AG08396 (cell line): Measurements from ENCODE around the gene BIVM.
A peak's percentile ranks its signal among the peaks of the same experiment; 100 is the strongest.
"Not testable (repeated sequence)": the region's sequence is repeated elsewhere in the genome, so short reads cannot be mapped to it uniquely, and the experiment has no call there.

ENCODE experiments used
- DNase-seq: peaks from one replicate; pipeline ENCODE4 v3.0.0; 2012; ENCODE audit warnings: low spot score, mixed read lengths

BIVM gene

GRCh38 chr13:102798581-102799425 is at the start of gene BIVM, which contains the start of gene POGLUT2:
TSS of gene BIVM (plus strand) at chr13:102799119. CDS start at chr13:102807268, 8,149 bp downstream.
TSS of gene POGLUT2 (minus strand) at chr13:102798976. CDS start at chr13:102798670, 306 bp downstream.
- peak; percentile 98 for DNase-seq

DNA sequence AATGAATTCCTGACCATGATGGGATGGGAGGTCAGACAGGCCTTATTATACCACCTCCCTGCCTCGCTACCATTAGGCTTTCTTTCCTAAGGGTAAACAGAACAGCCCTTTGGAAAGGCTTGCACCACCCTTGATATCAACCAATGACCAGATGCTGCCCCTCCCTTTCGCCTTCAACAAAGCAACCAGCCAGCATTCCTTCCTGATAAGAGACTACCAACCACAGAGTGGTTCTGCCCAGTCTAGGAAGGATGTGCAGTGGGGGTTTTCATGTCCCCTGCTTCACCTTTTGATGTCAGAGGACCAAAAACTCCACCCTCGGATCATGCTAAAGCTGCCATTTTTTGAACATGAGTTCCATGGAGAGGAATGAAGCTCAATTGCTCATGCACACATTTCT is 47.0 kb upstream of the BIVM start:
- DNase-seq: no peak

DNA sequence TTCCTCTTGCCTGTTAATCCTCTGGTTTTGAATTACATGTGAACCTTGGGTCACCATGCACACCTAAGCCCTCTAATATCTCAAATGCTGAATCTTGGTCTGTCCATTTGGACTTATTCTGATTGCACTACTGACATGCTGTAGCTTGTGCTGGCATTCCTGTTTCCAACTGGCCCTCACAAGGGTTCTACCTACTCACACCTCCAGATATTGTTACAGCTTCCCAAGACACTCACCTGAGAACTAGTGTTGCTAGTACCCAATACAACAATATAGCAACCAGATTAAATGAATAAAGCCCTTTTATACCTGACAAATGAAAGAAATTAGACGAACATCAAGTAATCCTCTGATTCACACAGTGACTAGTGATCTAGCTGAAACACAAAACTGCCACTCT is 41.9 kb upstream of the BIVM start:
- DNase-seq: no peak

DNA sequence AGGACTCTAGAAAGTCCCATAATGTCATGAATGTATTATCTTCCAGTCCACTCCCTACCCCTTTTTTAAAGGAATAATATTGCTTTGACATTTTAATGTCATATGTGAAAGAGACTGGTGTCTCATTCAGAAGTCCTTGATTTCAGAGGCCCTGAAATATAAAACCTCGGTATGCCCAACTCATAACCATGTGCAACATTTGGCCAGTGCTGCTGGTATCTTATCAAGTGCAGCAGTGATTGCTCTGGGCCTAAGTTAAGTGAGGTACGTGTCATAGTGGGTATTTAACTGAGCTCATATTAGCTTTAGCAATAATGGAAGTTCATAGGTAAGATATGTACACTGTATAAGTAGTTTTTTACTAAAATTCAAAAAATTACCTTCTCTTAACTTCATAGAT is 40.1 kb upstream of the BIVM start:
- no peak for DNase-seq

GRCh38 chr13:102761071-102761470 is 37.8 kb upstream of the BIVM start:
- no peak for DNase-seq

- DNase-seq: no peak
These were observed 35.2 kb upstream of the BIVM start for GRCh38 chr13:102763741-102764140.

GRCh38 chr13:102768909-102769308 is 30.0 kb upstream of the BIVM start:
- DNase-seq: no peak

DNA sequence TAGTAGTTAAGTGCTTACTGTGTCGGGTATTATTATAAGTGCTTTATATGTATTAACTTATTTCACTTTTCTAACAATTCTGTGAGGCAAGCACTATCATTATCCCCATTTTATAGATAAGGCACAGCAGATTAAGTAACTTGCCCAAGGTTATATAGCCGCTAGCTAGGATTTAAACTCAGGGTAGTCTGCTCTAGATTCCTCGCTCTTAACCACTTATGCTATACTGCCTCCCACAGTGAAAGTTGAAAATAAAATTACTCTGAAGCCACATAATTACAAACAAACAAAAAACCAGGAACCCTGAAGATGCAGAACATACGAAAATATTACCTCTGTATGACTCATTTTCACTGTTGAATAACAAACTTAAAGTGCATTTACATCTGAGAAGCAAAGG is 29.2 kb upstream of the BIVM start:
- no peak for DNase-seq

- no peak for DNase-seq
These were observed 28.5 kb upstream of the BIVM start for GRCh38 chr13:102770435-102770834.

DNA sequence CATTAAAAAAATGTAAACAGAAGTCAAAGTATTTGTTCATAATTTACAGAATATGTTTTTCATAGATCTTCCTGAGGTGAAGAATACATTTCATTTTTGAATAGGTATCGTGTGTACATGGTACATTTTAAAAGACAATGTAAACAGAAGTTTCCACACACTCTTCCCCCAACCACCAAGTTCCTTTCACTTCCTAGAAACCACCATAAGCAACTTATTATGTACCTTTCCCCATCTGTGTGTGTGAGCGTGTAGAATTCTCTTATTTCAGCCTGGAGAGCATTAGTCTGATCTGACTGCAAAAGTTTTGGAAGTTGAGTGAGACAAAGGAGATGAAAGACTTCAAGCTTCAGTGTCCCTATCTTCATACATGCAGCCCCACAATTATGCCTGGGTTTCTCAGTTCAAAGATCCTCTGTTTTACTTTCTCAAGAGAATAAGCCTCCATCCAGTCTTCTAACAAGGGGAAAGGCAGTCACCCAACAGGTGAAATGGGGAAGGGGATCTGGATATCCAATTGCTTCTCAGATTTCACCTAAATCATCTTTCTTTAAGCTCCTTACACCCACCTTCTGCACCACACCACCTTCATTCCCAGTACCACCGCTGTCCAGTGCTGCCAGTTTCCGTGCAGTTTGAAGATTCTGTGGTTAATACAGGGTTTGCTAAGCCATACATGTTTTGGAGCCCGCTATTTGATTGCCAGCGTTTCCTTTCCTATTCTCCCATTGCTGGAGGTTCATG is 27.4 kb upstream of the BIVM start:
- DNase-seq: no peak

DNA sequence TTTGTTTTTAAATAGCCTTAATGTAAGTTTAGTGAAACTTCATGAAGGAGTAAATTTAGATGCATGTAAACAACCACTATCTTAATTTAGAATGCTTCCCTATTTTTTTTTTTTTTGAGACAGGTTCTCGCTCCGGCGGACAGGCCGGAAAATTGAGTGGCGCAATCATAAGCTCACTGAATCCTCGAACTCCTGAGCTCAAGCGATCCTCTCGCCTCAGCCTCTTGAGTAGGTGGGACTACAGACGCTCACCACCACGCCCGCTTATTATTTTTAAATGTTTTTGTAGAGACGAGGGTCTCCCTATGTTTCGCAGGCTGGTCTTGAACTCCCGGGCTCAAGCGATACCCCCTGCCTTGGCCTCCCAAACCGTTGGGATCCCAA is 26.9 kb upstream of the BIVM start:
- no peak for DNase-seq

DNA sequence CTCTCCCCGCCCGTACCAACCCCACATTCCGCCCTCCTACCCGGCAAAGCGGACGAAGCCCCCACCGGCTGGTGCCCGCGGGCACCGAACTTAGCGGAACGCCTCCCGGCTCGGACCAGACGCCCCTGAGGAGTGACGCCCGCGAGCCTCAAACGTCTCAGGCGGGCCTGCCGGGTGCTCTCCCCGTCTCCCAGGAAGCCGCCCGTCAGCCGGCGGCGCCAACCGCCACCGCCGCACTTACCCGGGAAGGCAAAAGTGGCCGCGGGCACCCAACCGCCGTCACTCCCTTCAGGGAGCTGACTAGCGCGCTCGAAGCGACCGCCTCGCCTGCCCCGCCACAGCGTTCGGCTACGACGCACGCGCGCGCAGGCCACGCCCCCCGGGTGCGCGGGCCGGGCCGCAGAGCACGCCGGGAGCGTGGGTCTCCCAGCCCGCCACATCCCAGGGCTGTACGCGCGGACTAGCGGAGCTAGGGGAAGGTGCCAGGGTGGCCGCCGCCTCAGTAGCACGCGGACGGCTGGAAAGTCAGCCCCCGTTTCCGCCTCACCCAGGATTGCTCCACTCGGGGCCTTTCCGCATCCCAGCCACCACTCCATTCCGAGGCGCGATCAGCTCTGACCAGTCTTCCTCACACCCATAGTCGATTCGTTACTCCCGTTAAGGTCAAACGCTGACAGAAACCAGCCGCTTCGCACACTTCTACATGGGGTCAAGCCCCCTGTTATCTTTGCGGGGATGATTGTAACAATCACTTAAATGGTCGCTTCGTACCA is 25.3 kb upstream of the BIVM start, which contains the start of gene TEX30:
Gene TEX30 (minus strand): TSS at position 346 of the 773 bp plus-strand sequence. CDS start 3,760 bp downstream, outside the sequence.
- DNase-seq: peak; percentile 96

DNA sequence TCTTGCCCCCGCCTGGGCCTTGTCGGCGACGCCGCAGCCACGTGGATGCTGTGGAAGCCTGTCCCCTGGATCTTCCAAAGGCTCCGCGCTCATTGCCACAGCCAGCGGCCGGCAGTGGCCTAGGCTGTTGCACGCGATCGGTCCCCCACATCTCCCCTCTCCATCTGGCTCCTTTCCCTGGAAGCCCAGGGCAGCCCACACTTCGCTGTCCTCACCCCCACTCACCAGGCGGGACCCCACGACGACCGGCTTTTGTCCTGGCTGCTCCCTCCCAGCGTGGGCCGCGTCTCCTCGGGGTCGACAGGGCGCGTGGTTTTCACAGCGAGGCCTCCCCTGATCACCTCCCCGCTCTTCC is 24.7 kb upstream of the BIVM start:
- DNase-seq: no peak

DNA sequence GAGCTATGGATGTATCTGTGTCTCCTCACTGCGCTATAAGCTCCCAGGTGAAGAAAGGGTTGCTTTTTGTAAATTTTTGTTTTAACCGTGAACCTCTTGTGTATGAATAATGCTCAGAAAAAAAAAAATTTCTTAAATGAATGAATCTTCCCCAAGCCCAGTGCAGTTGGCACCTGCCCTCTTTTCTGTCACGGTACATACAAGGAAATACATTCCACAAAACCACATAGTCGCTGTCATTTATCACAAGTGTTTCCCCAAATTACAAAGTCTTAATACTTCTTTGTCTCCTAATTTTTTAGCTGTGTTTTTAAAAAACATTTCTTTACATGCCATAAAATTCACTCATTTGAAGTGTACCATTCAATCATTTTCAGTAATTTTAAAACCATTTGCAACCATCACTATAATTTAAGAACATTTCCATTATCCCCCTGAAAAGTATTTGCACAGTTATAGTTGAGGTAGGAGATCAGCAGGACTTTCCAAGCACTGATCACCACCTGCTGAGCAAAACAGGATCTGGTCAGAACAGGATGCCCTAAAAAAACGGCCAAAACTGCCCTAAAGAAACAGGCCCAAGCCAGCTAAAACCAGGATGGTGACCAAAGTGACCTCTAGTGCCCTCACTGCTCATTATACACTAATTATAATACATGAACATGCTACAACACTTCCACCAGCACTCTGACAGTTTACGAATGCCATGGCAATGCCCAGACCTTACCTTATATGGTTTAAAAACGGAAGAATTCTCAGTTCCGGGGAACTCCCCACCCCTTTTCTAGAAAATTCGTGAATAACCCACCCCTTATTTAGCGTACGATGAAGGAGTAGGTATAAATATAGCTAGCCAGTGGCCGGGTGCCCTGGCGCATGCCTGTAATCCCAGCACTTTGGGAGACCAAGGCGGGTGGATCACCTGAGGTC is 24.1 kb upstream of the BIVM start:
- no peak for DNase-seq

DNA sequence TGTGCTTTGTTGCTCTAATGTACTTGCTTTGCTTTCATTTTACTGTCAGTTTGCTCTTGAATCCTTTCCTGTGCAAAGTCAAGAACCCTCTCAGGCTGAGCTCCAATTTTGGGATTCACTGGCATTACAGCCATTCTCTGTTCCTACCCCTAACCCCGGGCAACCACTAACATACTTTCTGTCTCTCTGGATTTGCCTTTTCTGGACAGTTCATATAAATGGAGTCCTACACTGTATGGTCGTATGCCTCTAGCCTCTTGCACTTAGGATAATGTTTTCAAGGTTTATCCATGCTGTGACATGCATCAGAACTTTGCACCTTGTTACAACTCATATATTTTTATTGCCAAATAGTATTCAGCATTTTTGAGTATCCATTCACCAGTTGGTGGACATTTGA is 22.6 kb upstream of the BIVM start:
- no peak for DNase-seq

- no peak for DNase-seq
These were observed 21.2 kb upstream of the BIVM start for GRCh38 chr13:102777736-102778135.

- no peak for DNase-seq
These were observed 19.3 kb upstream of the BIVM start for GRCh38 chr13:102779436-102780159.

DNA sequence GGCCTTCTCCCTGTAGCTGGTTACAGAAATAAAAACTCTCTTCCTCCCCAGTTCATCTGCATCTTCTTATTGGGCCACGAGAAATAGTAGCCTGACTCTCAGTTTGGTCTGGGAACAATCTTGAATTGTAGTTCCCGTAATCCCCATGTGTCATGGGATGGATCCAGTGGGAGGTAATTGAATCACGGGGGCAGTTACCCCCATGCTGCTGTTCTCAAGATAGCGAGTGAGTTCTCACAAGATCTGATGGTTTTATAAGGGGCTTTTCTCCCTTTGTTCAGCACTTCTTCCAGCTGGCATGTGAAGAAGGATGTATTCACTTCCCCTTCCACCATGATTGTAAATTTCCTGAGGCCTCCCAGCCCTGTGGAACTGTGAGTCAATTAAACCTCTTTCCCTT is 18.3 kb upstream of the BIVM start:
- DNase-seq: not testable (repeated sequence)

DNA sequence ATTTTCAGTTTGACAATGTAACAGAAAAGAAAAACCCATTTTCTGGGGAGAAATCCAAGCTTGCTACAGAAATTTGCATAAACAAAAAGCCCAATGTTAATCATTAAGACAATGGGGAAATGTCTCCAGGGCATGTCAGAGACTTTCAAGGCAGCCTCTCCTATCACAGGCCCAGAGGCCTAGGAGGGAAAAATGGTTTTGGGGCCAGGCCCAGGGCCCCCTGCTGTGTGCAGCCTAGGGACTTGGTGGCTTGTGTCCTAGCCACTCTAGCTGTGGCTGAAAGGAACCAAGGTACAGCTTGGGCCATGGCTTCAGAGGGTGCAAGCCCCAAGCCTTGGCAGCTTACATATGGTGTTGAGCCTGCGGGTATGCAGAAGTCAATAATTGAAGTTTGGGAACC is 17.3 kb upstream of the BIVM start:
- DNase-seq: no peak

- DNase-seq: no peak
These were observed 14.4 kb upstream of the BIVM start for GRCh38 chr13:102784483-102784882.

DNA sequence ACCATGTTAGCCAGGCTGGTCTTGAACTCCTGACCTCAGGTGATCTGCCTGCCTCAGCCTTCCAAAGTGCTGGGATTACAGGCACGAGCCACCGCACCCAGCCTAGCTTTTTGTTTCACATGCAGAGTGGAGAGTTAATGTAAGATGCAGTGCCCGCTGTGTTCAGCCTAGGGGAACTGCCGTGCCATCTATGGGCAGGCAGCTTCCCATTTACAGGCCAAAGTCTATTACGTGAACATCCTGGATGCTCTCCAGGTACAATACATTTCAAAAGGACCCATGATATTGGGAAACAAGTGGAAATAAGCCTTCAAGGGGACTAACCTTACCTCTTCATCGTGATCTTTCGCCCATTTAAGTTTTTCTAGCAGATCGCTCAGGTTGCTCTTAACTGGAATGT is 10.2 kb upstream of the BIVM start:
- DNase-seq: no peak
